Neutrophil (primary cell): Measurements from ENCODE around the gene PHTF1.

Source experiments
- H3K27ac ChIP-seq: fragments of 200-600 bp; sonication (generic); 2 replicates; pipeline ENCODE4 v1.5.1; 2016; ENCODE audit warnings: mild to moderate bottlenecking, moderate library complexity
- H3K27me3 ChIP-seq: fragments of 200-600 bp; sonication (generic); 2 replicates; pipeline ENCODE4 v1.6.0; 2016; ENCODE audit warnings: mild to moderate bottlenecking
- H3K36me3 ChIP-seq: fragments of 200-600 bp; sonication (generic); 2 replicates; pipeline ENCODE4 v1.5.1; 2017
- H3K4me1 ChIP-seq, 2 experiments: fragments of 200-600 bp in 1 of 2; sonication (generic) in 1 of 2; 1 replicate in 1 of 2; 2 replicates in 1 of 2; pipeline versions ENCODE4 v1.5.1 to v1.6.1; 2013 to 2016; ENCODE audit warnings: low read depth in 1 of 2, low read length in 1 of 2, mild to moderate bottlenecking in 1 of 2, moderate library complexity in 1 of 2; ENCODE audit not compliant: control insufficient read depth in 1 of 2, insufficient read depth in 1 of 2
- H3K4me3 ChIP-seq, 2 experiments: fragments of 200-600 bp in 1 of 2; sonication (generic) in 1 of 2; 1 replicate in 1 of 2; 2 replicates in 1 of 2; pipeline ENCODE4 v1.5.1; 2013 to 2016; ENCODE audit warnings: low read depth in 1 of 2, low read length in 1 of 2, mild to moderate bottlenecking in 1 of 2, moderate library complexity in 1 of 2
- H3K9me3 ChIP-seq: fragments of 200-600 bp; sonication (generic); 2 replicates; pipeline ENCODE4 v1.5.1; 2016
- TF ChIP-seq, protein P1 (sequence below): fragments of 200-600 bp; sonication (generic); IDR thresholded peaks from 2 replicates; pipeline ENCODE4 v1.5.1; 2016; ENCODE audit warnings: antibody characterized with exemption

PHTF1 gene

DNA sequence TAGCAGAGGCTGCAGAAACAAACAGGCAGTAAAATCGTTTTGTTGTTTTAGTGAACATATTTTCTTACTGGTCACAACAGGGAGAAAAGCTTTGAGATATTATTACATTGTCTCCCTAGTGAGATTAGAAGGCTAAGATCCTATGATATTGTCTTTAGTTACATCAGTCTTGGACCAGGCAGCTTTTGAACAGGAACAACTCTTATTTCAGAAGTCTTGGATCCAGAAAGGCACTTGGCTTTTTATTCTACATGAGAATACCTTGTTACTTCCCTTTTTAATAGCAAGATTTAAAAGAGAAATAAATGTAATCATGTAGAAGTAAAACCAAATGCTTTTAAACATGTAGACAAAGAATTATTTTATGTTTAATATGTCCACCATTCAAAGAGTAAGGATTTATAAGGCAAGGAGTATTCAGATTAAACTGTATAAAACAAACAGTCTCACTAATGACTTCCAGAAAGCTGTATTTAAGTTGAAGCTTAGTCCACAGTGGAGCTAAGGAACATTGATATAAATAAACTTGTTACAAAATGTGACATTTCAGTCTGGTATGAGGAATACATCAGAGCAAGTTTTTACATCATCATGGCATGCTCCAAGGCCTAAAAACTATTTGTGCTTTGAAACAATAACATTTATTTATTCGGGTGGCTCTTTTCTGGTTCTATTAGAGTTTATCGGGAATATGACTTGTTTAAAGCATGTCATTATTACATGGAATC lies 72.2 kb downstream of the PHTF1 start:
- H3K4me1 ChIP-seq = no peaks in the 10 kb centered on the region
- no peaks in the 10 kb centered on the region for H3K9me3 ChIP-seq
- H3K27me3 ChIP-seq = no peaks in the 10 kb centered on the region
- H3K4me3 ChIP-seq = no peak overlapping the region
- no peak overlapping the region for H3K27ac ChIP-seq
- peaks cover 7% of the 10 kb centered on the region for H3K36me3 ChIP-seq
- TF ChIP-seq, protein P1, sequence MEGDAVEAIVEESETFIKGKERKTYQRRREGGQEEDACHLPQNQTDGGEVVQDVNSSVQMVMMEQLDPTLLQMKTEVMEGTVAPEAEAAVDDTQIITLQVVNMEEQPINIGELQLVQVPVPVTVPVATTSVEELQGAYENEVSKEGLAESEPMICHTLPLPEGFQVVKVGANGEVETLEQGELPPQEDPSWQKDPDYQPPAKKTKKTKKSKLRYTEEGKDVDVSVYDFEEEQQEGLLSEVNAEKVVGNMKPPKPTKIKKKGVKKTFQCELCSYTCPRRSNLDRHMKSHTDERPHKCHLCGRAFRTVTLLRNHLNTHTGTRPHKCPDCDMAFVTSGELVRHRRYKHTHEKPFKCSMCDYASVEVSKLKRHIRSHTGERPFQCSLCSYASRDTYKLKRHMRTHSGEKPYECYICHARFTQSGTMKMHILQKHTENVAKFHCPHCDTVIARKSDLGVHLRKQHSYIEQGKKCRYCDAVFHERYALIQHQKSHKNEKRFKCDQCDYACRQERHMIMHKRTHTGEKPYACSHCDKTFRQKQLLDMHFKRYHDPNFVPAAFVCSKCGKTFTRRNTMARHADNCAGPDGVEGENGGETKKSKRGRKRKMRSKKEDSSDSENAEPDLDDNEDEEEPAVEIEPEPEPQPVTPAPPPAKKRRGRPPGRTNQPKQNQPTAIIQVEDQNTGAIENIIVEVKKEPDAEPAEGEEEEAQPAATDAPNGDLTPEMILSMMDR = no peak

DNA sequence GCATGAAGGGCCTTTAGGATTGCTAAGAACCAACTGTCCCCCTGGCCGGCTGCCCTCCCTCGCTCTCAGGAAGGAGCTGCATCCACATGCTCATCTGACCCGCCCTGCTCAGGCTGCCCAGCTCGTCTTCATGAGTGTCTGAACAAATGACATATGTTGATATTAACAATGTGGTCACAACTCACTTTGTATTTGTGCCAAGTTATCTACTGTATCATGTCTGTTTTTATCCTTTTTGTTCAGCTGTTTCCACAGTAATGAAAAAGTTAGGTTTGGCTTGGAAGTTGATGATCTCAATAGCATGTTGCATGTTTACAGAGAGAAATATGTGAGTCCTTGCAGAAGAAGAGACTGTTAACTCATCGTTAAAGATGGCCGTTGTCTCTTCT lies 75.1 kb downstream of the PHTF1 start:
- H3K4me3 ChIP-seq = no peak overlapping the region
- H3K27ac ChIP-seq = no peak overlapping the region
- H3K4me1 ChIP-seq = no peaks in the 10 kb centered on the region
- TF ChIP-seq, protein P1 = no peak
- no peaks in the 10 kb centered on the region for H3K9me3 ChIP-seq
- H3K27me3 ChIP-seq = no peaks in the 10 kb centered on the region
- no peaks in the 10 kb centered on the region for H3K36me3 ChIP-seq

DNA sequence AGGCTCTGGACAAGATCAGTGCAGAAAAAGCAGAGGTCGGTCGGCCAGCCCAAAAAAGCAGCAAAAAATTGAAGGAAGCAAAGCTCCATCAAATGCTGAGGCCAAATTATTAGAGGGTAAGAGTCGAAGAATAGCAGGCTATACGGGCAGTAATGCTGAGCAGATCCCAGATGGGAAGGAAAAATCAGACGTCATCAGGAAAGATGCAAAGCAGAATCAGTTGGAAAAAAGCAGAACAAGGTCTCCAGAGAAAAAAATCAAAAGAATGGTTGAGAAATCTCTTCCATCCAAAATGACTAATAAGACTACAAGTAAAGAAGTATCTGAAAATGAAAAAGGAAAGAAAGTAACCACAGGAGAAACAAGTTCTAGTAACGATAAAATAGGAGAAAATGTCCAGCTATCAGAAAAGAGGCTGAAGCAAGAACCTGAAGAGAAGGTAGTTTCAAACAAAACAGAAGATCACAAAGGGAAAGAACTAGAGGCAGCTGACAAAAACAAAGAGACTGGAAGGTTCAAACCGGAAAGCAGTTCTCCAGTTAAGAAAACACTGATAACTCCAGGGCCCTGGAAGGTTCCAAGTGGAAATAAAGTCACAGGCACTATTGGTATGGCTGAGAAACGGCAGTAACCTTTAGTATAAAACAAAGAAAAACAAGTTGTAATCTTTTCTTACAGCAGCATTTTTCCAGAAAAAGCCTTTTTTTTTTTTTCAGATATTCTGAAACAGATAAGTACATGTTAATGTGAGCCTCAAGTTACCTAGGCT lies 75.7 kb downstream of the PHTF1 start:
- TF ChIP-seq, protein P1 = no peak
- H3K36me3 ChIP-seq = no peaks in the 10 kb centered on the region
- H3K4me1 ChIP-seq = no peaks in the 10 kb centered on the region
- H3K9me3 ChIP-seq = no peaks in the 10 kb centered on the region
- H3K4me3 ChIP-seq = no peak overlapping the region
- H3K27ac ChIP-seq = no peak overlapping the region
- H3K27me3 ChIP-seq = no peaks in the 10 kb centered on the region

DNA sequence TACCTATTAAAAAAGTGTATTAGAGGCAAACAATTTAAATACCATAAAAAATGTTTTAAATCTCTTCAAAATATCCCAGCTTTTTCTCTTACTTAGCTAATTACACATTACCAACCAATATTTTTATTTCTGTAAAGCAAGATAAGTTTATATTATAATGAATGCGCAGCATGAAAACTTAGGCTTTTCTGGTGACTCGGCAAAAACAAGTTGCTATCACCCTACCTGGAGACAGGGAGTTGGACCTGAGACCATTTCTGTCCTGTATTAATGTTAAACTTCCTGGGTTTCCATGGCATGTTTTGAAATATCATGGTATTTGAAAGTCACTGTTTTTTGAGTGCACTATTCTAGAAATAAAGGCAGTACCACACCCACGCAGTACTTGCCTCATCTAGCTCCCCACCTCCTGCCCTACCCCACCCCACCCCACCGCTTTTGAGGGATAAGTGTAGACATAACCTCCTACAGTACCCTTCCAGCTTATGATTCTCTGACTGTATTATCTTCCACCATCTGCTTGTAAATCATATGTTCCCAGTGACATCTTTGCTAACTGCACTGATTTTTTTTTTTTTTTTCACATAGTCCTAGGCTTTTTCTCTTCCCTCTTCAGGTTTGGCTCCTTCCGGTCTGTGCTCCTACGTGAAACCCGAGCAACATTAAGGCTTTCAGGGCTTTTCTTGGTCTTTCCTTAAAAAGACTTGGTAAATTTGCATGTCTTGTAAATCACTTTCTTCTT lies 77.5 kb downstream of the PHTF1 start:
- Histone ChIP-seq H3K36me3 (no peaks in the 10 kb centered on the region), H3K4me1 (no peaks in the 10 kb centered on the region), H3K27me3 (no peaks in the 10 kb centered on the region), H3K9me3 (no peaks in the 10 kb centered on the region), H3K27ac (no peak overlapping the region), H3K4me3 (no peak overlapping the region)
- TF ChIP-seq, protein P1 = no peak

DNA sequence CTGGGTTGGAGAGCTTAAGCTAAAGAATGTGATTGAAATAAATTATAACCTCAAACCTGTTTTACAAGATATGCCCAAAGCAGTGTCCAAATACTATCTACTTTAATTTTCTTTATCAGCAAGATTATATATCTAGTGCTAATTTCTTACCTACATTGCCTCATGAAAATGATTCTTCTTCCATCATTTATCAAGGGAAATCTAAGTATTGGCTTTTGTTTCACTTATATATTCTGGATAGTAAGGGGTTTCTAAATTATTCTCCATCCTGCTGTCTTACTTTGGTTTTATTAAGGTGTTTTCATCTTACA lies 81.2 kb downstream of the PHTF1 start:
- Histone ChIP-seq H3K4me1 (no peaks in the 10 kb centered on the region), H3K27ac (no peak overlapping the region), H3K9me3 (no peaks in the 10 kb centered on the region), H3K27me3 (no peaks in the 10 kb centered on the region), H3K4me3 (no peak overlapping the region), H3K36me3 (no peaks in the 10 kb centered on the region)
- TF ChIP-seq, protein P1 = no peak
